ENCODE measurements around the gene AP1G2.

The AP1G2 gene

DNA sequence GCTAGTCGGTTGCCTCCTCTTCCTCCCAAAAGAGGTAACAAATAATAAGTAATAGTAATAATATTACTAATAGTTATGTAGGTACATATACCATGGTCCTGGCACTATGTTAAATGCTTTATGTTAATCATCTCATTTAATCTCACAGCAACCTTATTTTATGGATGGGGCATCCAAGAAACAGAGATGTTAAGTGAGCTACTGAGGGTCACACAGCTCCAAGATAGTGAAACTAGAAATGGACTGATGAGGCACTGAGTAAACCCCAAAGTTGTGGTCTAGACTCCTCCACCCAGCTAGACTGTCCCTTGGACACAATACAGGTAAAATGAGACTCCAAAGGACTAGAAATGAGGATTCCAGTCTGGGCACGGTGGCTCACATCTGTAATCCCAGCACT lies 31.1 kb downstream of the AP1G2 start:
- H3K4me3 ChIP-seq (replicated peaks; ENCODE audit: low read depth, low read length): no peak overlapping the region
- DNase-seq (ENCODE audit: extremely low read depth, low read depth): no peak
- TF ChIP-seq, protein P1, sequence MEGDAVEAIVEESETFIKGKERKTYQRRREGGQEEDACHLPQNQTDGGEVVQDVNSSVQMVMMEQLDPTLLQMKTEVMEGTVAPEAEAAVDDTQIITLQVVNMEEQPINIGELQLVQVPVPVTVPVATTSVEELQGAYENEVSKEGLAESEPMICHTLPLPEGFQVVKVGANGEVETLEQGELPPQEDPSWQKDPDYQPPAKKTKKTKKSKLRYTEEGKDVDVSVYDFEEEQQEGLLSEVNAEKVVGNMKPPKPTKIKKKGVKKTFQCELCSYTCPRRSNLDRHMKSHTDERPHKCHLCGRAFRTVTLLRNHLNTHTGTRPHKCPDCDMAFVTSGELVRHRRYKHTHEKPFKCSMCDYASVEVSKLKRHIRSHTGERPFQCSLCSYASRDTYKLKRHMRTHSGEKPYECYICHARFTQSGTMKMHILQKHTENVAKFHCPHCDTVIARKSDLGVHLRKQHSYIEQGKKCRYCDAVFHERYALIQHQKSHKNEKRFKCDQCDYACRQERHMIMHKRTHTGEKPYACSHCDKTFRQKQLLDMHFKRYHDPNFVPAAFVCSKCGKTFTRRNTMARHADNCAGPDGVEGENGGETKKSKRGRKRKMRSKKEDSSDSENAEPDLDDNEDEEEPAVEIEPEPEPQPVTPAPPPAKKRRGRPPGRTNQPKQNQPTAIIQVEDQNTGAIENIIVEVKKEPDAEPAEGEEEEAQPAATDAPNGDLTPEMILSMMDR (IDR thresholded peaks at IDR 0.05; ENCODE audit: low read depth, low read length, missing control alignments): no peak

DNA sequence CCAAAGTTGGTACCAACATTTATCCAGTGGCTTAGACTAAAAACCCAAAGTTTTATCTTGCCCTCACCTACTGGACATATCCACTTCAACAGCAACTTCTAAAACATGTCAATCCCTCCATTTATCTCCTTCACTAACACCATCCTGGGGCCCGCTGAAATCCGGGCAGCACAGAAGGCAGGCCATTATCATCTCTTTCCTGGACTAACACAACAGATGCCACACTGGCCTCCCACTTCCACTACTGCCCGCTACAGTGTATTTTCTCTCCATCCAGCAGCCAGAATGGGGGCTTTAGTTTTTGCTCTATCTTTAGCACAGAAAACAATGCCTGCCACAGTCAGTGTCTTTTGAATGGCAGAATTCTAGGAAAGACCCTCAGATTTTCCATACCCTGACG lies 31.6 kb downstream of the AP1G2 start:
- DNase-seq (ENCODE audit: extremely low read depth, low read depth): no peak
- TF ChIP-seq, protein P1 (IDR thresholded peaks at IDR 0.05; ENCODE audit: low read depth, low read length, missing control alignments): no peak
- no peak overlapping the region for H3K4me3 ChIP-seq (replicated peaks; ENCODE audit: low read depth, low read length)

DNA sequence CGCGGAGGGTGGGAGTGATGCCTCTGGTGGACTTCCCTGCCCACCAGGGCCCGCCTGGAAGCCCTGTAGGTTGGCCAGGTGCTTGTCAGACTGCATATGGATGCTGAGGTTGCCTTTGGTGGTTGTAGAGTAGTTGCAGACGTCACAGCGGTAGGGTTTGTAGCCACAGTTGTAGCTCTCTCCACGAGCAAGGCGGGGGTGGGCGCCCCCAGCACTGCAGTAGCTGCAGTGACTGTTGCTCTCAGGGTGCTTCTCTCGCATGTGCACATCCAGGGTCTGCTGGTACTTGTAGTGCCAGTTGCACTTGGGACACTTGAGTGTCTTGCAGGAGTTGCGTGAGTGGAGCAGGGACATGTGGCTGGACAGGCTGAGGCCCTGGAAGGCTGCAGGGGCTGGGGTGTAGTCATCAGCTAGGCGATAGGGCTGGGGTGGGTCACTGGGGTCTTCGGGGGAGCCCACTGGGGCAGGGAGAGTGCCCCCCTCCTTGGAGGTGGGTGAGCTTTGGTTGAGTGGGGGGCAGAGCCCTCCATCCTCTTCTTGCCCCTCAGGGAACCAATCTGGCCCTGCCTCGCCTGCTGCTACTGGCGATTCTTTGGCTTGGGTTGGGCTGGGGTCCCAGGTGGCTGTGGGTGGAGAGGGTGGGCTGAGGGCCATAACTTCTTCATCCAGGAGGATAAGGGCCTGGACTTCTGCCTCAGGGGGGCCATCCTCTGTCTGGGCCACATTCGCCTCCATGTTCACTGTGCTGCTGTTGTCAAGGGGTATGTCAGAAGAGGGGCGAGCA lies 33.7 kb downstream of the AP1G2 start:
- TF ChIP-seq, protein P1 (IDR thresholded peaks at IDR 0.05; ENCODE audit: low read depth, low read length, missing control alignments): no peak
- DNase-seq (ENCODE audit: extremely low read depth, low read depth): no peak
- no peak overlapping the region for H3K4me3 ChIP-seq (replicated peaks; ENCODE audit: low read depth, low read length)

DNA sequence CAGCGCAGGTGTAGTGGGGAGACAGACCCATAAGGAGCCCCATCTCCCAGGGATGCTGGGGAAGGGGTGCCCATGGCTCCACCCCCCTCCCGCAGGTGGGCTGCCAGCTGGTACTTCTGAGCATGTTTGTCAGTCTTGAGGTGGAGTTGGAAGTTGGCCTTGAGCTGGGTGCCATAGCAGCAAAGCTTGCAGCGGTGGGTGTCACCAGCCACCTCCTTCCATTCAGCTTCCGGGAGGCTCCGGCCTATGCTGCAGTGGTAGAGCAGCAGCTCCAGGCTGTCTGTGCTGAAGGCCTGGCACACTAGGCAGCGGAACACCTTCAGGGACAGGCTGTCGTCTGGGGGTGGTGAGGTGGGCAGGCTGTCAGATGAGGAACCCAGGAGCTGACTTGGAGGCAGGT lies 34.9 kb downstream of the AP1G2 start:
- H3K4me3 ChIP-seq (replicated peaks; ENCODE audit: low read depth, low read length): no peak overlapping the region
- TF ChIP-seq, protein P1 (IDR thresholded peaks at IDR 0.05; ENCODE audit: low read depth, low read length, missing control alignments): no peak
- DNase-seq (ENCODE audit: extremely low read depth, low read depth): no peak

DNA sequence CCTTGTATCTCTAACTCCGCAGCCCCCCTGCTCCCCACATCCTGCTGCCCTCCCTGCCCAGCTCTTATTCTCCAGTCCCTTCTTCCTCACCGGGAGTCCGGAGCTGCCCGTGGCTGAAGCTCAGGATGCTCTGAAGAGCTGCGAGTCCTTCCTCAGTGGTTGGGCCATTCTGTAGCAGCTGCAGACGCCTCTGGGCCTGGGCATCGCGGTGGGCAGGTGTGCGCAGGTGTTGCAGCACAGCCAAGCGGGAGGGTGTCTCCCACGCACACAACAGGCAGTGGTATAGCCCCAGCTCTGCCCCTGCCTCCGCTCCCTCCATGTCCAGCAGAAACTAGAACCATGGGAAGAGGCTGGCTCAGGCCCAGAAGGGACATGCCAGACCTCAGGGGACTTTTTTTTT lies 36.2 kb downstream of the AP1G2 start:
- TF ChIP-seq, protein P1 (IDR thresholded peaks at IDR 0.05; ENCODE audit: low read depth, low read length, missing control alignments): no peak
- no peak for DNase-seq (ENCODE audit: extremely low read depth, low read depth)
- H3K4me3 ChIP-seq (replicated peaks; ENCODE audit: low read depth, low read length): no peak overlapping the region

DNA sequence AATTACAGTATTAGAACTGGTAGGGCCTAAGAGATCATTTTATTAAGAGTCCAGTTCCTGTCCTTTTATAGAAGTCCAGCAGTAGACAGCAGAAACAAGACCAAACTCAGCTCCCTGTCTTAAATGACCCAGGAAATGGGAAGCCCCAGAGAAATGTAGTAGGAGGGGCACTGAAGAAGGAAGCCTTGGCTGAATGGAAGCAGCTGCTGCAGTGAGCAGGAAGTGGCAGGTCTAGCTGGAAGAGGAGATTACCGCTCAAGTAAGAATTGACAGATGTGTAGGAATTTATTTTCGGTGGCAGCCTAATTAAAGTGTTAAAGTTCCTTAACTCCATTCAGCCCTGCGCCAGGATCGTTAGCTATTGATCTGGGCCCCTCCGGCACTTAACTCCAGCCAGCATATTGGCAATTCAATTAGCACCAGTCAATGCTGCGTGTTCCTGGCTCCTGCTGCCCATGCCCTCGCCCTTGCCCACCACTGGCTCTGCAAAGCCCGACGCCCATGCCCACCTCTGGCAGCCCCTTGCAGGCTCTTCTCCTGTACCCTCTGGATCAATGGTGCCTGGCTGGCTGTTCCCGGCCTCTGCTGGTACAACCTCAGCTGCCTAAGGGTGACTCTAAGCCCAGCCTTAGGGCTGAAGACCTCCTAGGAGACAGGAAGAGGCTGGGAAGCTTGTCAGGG lies 37.1 kb downstream of the AP1G2 start:
- no peak for DNase-seq (ENCODE audit: extremely low read depth, low read depth)

More for the DNA sequence above, 37.1 kb downstream of the AP1G2 start:
- H3K4me3 ChIP-seq (replicated peaks; ENCODE audit: low read depth, low read length): no peak overlapping the region
- TF ChIP-seq, protein P1 (IDR thresholded peaks at IDR 0.05; ENCODE audit: low read depth, low read length, missing control alignments): no peak
